ENCODE measurements around the gene COL15A1.
"Not testable (repeated sequence)": the region's sequence is repeated elsewhere in the genome, so short reads cannot be mapped to it uniquely, and the experiment has no call there.

Gene COL15A1

DNA sequence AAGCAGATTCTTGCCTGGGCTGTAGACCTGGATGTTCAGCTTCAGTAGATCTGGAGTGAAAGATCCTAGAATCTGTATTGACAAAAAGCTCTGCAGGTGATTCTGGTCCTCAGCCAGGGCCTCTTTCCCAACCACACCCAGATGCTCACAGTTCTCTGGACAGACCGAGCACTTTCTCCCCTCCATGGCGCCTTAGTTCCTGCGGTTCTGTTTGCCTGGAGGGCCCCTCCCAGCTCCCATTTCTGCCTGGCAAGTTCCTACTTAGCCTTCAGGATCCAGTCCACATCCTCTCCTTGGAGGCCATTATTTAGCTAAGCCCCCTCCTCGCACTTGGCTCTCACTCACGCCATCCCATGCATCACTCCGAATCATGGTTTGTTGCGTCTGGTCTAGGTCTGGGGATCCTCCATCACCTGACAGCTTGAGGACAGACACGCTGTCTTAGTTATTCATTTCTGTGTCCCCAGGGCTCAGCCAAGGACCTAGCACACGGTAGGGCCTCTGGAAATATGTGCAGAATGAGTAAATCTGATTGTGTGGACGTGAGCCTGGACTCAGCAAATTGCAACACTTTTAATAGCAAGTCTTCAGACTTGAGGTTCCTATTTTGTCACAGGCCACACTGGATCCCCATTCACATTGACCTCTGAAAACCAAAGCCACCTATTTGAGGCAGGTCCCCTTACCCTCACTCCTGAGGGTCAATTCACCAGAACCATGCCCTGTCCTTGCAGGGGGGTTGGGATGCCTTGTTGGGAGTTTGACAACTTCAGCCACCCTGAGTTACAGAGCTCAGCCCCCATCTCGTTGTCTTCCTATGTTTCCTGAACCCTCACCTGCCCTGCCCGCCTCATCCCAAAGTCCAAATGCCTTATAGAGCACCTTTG lies 50.7 kb downstream of the COL15A1 start:
- no peak for DNase-seq (ENCODE audit: low spot score)

- no peak for DNase-seq (ENCODE audit: low spot score)
These were observed 51.5 kb downstream of the COL15A1 start for GRCh38 chr9:98995059-98995671.

- no peak for DNase-seq (ENCODE audit: low spot score)
These were observed 52.3 kb downstream of the COL15A1 start for GRCh38 chr9:98995971-98996504.

- no peak for DNase-seq (ENCODE audit: low spot score)
These were observed 53.9 kb downstream of the COL15A1 start for GRCh38 chr9:98997604-98998003.

- DNase-seq (ENCODE audit: low spot score) = peak; percentile 58
These were observed 54.9 kb downstream of the COL15A1 start for GRCh38 chr9:98998441-98999151.

- no peak for DNase-seq (ENCODE audit: low spot score)
These were observed 55.4 kb downstream of the COL15A1 start for GRCh38 chr9:98999152-98999525.

DNA sequence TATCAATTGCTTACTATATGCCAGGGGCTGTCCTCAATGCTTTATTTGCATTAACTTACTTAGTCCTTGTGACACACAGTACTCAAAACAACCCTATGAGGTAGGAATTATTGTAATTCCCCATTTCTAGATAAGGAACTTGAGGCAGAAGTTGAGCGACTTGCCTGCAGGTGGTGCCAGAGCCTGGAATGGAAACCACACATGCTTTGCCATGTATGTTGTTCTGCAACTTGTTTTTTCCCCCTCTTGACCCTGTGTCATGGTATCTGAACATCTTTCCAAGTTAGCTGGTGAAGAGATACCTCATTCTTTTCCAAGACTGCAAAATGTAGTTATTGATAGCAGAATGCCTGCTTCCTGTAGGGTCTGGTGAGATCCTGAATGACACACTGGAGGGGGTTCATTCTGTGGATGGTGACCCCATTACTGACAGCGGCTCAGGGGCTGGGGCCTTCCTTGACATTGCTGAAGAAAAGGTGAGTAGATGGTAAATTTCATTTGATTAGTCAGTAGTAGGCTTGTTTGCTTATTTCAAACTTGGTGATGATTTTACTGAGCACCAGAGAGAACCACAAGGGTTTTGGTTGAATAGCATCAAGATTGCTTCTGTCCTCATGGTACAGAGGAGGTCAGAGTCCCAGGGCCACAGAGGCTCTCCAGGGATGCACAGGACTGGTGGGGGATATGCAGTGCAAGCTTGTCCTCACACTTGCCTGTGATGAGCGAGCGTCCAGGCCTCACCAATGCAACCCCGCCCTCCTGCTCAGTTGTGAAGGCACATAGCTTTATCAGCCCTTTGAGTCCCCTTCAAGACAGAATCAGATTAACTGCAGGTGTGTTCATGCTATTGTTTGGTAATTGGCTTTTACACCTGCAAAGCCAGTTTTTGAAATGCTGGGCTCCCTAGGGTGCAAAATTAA lies 57.0 kb downstream of the COL15A1 start:
- peak; percentile 71 for DNase-seq (ENCODE audit: low spot score)

DNA sequence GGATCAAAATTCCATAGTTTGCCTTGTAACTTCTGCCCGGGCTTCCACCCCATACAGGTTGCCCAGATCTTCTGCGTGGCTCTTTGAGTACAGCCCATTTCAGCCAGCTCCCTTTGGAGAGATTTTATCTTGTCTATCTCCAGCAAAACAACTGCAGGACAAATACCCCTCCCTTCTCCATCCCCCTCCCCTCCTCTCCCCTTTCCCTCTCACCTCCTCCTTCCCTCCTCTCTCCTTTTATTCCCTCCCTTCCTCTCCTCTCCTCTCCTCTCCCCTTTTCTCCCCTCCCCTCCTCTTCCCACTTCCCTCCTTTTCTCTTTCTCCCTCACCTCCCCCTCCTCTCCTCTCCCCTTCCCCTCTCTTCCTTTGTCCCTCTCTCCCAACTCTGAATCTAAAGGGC lies 58.2 kb downstream of the COL15A1 start:
- DNase-seq (ENCODE audit: low spot score) = no peak

GRCh38 chr9:99002706-99003105 lies 59.0 kb downstream of the COL15A1 start:
- DNase-seq (ENCODE audit: low spot score) = no peak

GRCh38 chr9:99003308-99003707 lies 59.6 kb downstream of the COL15A1 start:
- DNase-seq (ENCODE audit: low spot score) = no peak

DNA sequence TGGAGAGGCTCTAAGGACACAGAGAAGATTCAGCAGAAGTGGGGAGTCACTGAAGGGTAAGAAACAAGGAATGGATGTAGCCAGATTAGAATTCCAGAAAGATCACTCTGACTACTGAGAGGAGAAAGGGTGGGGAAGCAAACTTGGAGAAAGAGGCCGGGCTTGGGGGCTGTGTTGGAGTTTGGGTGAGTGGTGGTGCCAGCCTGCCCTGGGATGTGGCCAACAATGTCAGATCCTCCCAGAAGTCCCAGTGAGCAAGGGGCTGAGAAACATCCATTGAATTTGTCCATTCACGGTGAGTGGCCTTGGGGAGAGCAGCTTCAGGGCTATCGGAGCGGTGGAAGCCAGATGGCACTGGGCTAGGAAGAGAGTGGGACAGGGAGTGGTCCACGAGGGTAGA lies 60.4 kb downstream of the COL15A1 start:
- DNase-seq (ENCODE audit: low spot score) = no peak

GRCh38 chr9:99004717-99005460 lies 61.2 kb downstream of the COL15A1 start:
- DNase-seq (ENCODE audit: low spot score) = no peak

GRCh38 chr9:99005651-99006050 lies 61.9 kb downstream of the COL15A1 start:
- no peak for DNase-seq (ENCODE audit: low spot score)

DNA sequence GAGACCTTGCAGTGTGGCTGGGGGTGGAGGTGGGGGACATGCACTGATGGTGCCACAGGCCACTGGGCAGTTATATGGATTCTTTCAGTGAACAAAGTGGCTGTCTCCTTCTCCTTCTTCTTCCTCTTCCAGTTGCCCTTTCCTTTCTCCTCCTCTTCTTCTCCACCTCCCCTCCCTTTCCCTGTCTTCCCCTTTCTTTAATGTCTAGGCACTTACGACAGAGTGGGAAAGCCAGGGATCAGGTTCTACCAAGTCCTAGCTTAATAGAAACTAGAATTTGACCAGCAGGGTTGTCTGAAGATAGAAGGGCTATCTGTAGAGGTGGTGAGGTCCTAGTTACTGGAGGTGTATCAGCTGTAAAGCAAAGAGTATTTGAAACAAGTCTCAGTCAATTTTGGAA lies 62.8 kb downstream of the COL15A1 start:
- no peak for DNase-seq (ENCODE audit: low spot score)

- DNase-seq (ENCODE audit: low spot score) = no peak
These were observed 63.3 kb downstream of the COL15A1 start for GRCh38 chr9:99006979-99007378.

DNA sequence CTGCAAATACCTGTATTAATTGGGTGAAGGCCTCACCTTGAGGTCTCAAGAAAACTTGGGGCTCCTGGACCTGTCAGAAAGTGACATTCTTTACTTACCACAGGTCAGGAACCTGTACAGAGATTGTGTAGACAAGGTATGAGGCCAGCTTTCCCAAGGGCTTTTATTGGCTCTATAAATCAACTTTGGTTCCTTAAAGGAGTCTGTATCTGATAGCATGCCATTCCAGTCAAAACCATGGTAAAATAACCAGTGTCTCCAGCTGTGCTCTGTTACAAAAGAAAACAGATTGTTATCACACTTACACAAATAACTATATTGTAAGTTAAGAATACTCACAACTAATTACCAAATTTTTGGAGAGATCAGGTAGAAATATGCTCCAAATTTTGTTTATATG lies 64.5 kb downstream of the COL15A1 start:
- no peak for DNase-seq (ENCODE audit: low spot score)

GRCh38 chr9:99010393-99010792 lies 66.7 kb downstream of the COL15A1 start:
- not testable (repeated sequence) for DNase-seq (ENCODE audit: low spot score)

GRCh38 chr9:99011161-99011709 lies 67.5 kb downstream of the COL15A1 start:
- DNase-seq (ENCODE audit: low spot score) = no peak

DNA sequence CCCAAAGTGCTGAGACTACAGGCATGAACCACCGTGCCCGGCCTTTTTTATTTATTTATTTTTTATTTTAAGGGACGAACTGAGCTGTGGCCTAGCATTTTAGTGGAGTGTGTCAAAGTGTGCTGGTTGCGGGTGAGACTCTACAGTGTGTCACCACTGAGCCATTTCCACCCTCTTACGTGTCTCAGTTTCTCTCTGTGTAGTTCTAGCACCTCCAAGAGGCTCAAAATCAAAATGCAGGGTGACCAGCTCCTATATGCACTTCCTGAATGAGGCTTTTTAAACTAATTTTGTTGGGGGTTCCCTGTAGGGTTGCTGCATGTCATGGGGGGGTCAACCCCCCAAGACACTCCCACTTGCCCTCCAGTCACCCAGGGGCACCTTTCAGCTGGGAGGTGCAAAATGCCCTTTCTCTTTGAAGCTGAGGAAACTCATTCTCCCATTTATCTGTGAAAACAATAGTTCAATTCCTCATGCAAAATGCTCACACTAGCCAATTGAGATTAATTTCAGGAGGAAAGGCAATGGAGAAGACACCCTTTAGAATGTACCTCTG lies 69.3 kb downstream of the COL15A1 start:
- DNase-seq (ENCODE audit: low spot score) = peak; percentile 32

DNA sequence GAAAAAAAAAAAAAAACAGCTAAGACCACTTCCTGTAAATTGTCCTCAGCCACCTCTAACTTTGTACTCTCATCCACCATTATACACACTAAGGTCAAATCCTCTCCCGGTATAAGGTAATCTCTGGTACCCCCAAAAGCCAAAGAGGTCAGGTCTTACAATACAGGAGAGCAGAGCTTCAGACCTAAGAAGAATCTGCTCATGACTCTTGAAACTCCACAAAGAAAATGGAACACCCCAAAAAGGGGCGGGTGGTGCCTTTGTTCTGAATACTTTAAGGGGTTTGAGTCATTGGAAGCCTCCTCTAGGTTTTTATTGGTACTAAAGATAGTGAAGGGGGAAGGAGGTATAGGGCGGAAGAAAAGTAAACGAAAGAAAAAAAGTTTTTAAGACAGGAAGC lies 69.8 kb downstream of the COL15A1 start:
- DNase-seq (ENCODE audit: low spot score) = peak; percentile 30
